WTC11 (cell line): Measurements from ENCODE around the gene MAST4.

Source experiments
- ELF4 ChIP-seq: sonication (generic); formaldehyde crosslinking; IDR thresholded peaks from 2 replicates; pipeline ENCODE4 v1.8.1; 2022; ENCODE audit warnings: low read depth, mild to moderate bottlenecking, moderate library complexity, missing genetic modification reagents
- GABPB1 ChIP-seq: sonication (generic); formaldehyde crosslinking; IDR thresholded peaks from 2 replicates; pipeline ENCODE4 v1.8.1; 2023; ENCODE audit warnings: mild to moderate bottlenecking, missing genetic modification reagents
- NR3C1 ChIP-seq: sonication (generic); formaldehyde crosslinking; conservative IDR thresholded peaks from 2 replicates; pipeline ENCODE4 v1.8.1; 2023; ENCODE audit warnings: low read depth, mild to moderate bottlenecking, missing genetic modification reagents
- SMAD4 ChIP-seq: sonication (generic); formaldehyde crosslinking; IDR thresholded peaks from 2 replicates; pipeline ENCODE4 v1.8.0; 2022; ENCODE audit warnings: mild to moderate bottlenecking, missing genetic modification reagents
- ZNF219 ChIP-seq: sonication (generic); formaldehyde crosslinking; IDR thresholded peaks from 2 replicates; pipeline ENCODE4 v1.8.0; 2023; ENCODE audit warnings: missing genetic modification reagents, mild to moderate bottlenecking, borderline replicate concordance
- ZNF671 ChIP-seq: fragments of 250-450 bp; sonication (Bioruptor Pico); IDR thresholded peaks from 2 replicates; pipeline ENCODE4 v1.8.0; 2021; ENCODE audit warnings: mild to moderate bottlenecking
- TF ChIP-seq, protein P1 (sequence below): fragments of 200-600 bp; IDR thresholded peaks from 2 replicates; pipeline ENCODE4 v1.8.0; 2022; ENCODE audit warnings: antibody characterized with exemption
- TF ChIP-seq, protein P2 (sequence below): sonication (generic); formaldehyde crosslinking; conservative IDR thresholded peaks from 2 replicates; pipeline ENCODE4 v1.8.1; 2022; ENCODE audit warnings: mild to moderate bottlenecking, missing genetic modification reagents
- TF ChIP-seq, protein P3 (sequence below): sonication (generic); formaldehyde crosslinking; IDR thresholded peaks from 2 replicates; pipeline ENCODE4 v1.8.0; 2022; ENCODE audit warnings: mild to moderate bottlenecking, missing genetic modification reagents
- TF ChIP-seq, protein P4 (sequence below): sonication (generic); formaldehyde crosslinking; IDR thresholded peaks from 2 replicates; pipeline ENCODE4 v1.8.1; 2023; ENCODE audit warnings: mild to moderate bottlenecking, missing genetic modification reagents, moderate library complexity

DNA sequence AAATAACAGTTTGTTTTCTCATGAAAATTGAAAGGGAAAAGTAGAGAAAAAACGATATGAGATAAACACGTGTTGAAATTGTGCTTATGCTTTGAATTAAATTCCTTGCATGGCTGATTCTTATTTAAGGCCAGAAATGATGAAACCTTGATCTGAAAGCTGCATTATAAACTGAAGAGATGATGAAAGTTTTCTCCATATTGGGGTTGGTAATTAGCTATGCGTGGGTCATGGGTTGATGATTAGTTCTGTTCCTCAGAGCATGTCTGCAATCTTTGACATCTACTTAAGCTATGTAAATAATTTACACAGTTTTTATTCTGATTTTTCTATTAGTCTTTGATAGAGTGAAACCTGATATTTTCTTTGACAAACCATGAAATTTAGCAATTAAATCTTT is 336.3 kb downstream of the MAST4 start:
- TF ChIP-seq ELF4 (no peak), SMAD4 (CRISPR knock-in tag) (no peak), NR3C1 (CRISPR knock-in tag) (no peak), GABPB1 (CRISPR knock-in tag) (no peak), ZNF671 (CRISPR knock-in tag) (no peak), ZNF219 (no peak)
- TF ChIP-seq, protein P1, sequence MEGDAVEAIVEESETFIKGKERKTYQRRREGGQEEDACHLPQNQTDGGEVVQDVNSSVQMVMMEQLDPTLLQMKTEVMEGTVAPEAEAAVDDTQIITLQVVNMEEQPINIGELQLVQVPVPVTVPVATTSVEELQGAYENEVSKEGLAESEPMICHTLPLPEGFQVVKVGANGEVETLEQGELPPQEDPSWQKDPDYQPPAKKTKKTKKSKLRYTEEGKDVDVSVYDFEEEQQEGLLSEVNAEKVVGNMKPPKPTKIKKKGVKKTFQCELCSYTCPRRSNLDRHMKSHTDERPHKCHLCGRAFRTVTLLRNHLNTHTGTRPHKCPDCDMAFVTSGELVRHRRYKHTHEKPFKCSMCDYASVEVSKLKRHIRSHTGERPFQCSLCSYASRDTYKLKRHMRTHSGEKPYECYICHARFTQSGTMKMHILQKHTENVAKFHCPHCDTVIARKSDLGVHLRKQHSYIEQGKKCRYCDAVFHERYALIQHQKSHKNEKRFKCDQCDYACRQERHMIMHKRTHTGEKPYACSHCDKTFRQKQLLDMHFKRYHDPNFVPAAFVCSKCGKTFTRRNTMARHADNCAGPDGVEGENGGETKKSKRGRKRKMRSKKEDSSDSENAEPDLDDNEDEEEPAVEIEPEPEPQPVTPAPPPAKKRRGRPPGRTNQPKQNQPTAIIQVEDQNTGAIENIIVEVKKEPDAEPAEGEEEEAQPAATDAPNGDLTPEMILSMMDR = no peak
- TF ChIP-seq, protein P2, sequence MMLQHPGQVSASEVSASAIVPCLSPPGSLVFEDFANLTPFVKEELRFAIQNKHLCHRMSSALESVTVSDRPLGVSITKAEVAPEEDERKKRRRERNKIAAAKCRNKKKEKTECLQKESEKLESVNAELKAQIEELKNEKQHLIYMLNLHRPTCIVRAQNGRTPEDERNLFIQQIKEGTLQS (CRISPR knock-in tag) = no peak
- TF ChIP-seq, protein P3, sequence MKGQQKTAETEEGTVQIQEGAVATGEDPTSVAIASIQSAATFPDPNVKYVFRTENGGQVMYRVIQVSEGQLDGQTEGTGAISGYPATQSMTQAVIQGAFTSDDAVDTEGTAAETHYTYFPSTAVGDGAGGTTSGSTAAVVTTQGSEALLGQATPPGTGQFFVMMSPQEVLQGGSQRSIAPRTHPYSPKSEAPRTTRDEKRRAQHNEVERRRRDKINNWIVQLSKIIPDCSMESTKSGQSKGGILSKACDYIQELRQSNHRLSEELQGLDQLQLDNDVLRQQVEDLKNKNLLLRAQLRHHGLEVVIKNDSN = no peak
- TF ChIP-seq, protein P4, sequence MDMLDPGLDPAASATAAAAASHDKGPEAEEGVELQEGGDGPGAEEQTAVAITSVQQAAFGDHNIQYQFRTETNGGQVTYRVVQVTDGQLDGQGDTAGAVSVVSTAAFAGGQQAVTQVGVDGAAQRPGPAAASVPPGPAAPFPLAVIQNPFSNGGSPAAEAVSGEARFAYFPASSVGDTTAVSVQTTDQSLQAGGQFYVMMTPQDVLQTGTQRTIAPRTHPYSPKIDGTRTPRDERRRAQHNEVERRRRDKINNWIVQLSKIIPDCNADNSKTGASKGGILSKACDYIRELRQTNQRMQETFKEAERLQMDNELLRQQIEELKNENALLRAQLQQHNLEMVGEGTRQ (CRISPR knock-in tag) = no peak
